NCI-H345 treated with DMSO at 0.1 percent for 48 hours (cell line): ENCODE measurements around the gene CDH15.
"Not testable (repeated sequence)": the region's sequence is repeated elsewhere in the genome, so short reads cannot be mapped to it uniquely, and the experiment has no call there.

Source experiments
- DNase-seq: peaks from one replicate; lab custom pipeline; 2025; ENCODE audit not compliant: unreplicated experiment; lab: John Stamatoyannopoulos, UW

Gene CDH15

GRCh38 chr16:89185887-89186592 is 14.5 kb downstream of the CDH15 start:
- not testable (repeated sequence) for DNase-seq

- DNase-seq: not testable (repeated sequence)
These were observed 15.1 kb downstream of the CDH15 start for GRCh38 chr16:89186593-89187031.

GRCh38 chr16:89187032-89187769 is 15.7 kb downstream of the CDH15 start:
- no peak for DNase-seq

- no peak for DNase-seq
These were observed 16.3 kb downstream of the CDH15 start for GRCh38 chr16:89187770-89188392.

- DNase-seq: not testable (repeated sequence)
These were observed 17.2 kb downstream of the CDH15 start for GRCh38 chr16:89188471-89189357.

- no peak for DNase-seq
These were observed 17.9 kb downstream of the CDH15 start for GRCh38 chr16:89189358-89190025.

- no peak for DNase-seq
These were observed 18.8 kb downstream of the CDH15 start for GRCh38 chr16:89190150-89190958.

- DNase-seq: no peak
These were observed 19.7 kb downstream of the CDH15 start for GRCh38 chr16:89191033-89191900.

- no peak for DNase-seq
These were observed 20.3 kb downstream of the CDH15 start for GRCh38 chr16:89191901-89192185.

GRCh38 chr16:89192186-89192955 is 20.8 kb downstream of the CDH15 start:
- DNase-seq: not testable (repeated sequence)

- DNase-seq: no peak
These were observed 21.5 kb downstream of the CDH15 start for GRCh38 chr16:89192956-89193575.

- DNase-seq: no peak
These were observed 22.2 kb downstream of the CDH15 start for GRCh38 chr16:89193576-89194293.

GRCh38 chr16:89194340-89195311 is 23.1 kb downstream of the CDH15 start:
- DNase-seq: no peak

GRCh38 chr16:89195521-89196171 is 24.1 kb downstream of the CDH15 start:
- no peak for DNase-seq

- no peak for DNase-seq
These were observed 25.6 kb downstream of the CDH15 start for GRCh38 chr16:89197033-89197632.
